GM19467 (cell line): ENCODE results near the gene MED12L.
"Not testable (repeated sequence)": the region's sequence is repeated elsewhere in the genome, so short reads cannot be mapped to it uniquely, and the experiment has no call there.

Experiments used
- ATAC-seq: cut with Tn5 transposase; IDR thresholded peaks from one replicate; pipeline ENCODE4 v1.9.1; 2021; ENCODE audit warnings: mild to moderate bottlenecking, moderate library complexity; ENCODE audit not compliant: unreplicated experiment

MED12L gene

DNA sequence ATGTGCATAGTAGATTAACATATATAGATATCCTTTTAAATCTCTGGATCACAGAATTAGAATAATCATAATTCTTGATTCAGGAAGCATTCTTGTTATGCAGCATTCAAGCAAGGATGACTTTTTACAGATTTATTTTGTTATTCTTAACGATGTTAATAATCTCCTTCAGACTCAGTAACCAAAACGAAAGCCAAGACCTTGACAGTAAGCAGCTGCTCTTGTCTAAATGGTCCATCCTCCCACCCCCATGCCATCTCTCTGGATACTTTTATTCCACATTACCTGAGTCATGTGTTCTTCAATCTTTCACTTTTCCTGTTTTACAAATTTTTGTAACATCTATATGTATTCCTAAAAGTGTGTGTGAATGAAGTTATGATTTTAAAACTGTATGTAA lies 150.9 kb downstream of the MED12L start:
- ATAC-seq: no peak

DNA sequence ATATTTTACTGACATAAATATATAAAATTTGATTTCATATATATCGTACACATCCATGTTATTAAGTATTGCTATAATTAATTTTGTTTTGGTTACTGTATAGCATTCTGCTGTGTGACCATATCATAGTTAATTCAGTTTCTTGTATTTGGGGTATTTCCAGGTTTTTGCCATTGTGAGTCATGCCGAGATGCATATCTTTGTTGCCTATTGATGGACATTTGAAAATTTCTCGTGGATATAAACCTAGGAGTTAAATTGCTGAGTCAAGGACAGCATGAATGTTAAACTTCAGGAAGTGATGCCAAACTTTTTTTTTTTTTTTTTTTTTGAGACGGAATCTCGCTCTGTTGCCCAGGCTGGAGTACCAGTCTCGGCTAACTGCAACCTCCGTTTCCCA lies 151.3 kb downstream of the MED12L start:
- no peak for ATAC-seq

DNA sequence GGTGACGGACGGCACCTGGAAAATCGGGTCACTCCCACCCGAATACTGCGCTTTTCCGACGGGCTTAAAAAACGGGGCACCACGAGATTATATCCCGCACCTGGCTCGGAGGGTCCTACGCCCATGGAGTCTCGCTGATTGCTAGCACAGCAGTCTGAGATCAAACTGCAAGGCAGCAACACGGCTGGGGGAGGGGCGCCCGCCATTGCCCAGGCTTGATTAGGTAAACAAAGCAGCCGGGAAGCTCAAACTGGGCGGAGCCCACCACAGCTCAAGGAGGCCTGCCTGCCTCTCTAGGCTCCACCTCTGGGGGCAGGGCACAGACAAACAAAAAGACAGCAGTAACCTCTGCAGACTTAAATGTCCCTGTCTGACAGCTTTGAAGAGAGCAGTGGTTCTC lies 156.5 kb downstream of the MED12L start:
- not testable (repeated sequence) for ATAC-seq

DNA sequence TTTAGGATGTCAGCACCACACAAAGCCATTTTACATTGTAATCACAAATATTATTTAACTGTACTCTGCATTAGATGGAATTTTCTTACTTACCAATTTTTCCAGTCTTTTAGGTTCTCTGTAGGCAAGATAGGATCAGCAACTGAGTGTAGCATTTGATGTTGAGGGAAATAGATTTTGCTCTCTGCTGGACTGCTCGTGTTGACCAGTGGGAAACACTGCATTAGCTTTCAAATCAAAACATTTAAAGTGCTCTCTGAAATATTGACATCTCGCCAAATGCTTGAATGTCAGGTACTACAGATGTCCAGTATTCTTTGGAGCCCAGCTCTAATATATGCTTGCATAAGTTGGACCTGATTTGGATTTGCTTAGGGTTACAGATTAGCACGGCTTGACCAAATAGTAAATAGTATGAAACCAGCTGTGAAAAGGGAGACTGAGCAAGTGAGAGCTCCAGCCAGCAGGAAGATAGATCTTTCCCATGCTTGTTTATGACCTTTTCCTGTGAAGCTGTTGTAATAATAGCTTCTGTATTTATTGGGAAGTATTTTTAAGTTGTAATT lies 163.4 kb downstream of the MED12L start:
- no peak for ATAC-seq

DNA sequence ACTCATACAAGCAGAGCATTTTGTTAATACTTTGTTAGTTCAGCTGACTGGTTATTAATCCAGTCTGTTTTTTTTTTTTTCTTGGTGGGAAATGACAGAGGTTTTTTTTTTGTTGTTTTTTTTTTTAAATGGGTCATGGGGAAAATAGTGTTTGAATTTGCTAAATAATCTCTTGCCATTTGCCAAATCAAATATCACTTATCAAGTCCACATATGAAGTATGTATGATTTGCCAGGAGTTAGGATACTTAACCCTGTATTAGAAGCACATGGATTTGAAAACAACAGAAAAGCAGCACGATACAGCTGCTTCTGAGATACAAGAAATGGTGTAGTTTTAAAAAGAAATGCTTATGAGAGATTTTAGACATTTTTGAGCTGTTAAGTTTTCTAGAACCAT lies 171.3 kb downstream of the MED12L start:
- ATAC-seq: no peak

DNA sequence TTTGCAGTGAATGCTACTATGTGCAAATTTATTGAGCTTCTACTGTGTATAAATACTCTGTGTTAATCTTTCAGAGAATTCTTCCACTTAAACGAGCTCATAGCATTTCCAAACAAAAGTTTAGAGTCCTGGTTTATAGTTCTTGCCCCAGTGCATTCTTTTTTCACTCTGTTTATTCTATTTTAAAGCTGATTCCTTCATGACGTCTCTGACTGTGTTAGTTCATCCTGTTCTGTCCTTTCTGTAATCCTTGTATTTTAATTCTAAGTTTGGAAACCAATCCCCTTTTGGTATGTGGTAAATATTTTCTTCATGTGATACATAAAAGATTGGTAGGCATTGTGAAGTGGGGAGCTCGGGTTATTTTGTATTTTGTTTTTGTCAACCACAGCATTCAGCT lies 174.2 kb downstream of the MED12L start:
- ATAC-seq: no peak

DNA sequence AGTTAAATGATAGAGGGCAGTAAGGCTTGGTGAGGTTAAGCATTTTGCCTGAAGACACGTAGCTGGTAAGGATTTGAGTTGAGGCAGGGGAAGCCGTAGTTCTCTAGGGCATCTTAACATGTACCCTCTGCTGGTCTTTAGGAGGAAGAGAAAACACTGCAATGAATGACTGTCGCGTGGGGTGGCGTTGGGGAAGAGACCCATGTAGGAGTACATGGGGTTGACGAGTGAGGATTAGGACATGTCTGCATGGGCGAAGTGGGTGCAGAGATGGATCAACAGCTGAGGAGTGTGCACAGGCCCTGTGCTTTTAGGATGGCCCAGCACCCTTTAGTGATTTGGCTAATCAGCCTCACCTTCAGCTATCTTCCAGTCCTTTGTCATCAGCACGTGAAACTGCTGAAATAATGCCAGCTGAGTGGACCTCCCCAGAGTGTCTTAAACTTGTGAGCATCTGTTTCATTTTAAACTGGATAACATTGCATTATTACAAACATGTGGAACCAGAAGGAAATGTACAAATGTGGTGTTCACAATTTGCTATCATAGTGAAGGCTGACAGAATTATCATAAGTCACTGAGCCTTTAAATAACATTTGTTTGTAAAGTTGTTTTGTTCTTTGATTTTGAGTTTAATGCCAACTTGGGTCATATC lies 177.5 kb downstream of the MED12L start:
- ATAC-seq: no peak

DNA sequence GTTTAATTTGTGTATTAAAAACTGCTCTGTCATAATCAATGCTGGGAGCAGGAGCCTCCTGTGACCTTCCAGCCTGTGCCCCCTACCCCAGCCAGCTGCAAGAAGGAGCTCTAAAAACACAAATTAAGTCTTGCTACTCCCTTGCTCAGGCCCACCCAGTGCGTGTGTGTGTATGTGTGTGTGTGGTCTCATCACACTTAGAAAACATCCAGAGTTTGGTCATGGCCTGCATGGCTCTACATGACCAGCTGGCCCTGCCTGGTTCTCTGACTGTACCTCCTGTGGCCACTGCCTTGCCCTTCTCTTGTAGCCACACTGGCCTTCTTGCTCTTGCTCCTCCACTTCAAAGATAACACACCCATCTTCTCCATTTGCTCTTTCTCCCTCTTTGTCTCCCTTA lies 179.1 kb downstream of the MED12L start:
- no peak for ATAC-seq

DNA sequence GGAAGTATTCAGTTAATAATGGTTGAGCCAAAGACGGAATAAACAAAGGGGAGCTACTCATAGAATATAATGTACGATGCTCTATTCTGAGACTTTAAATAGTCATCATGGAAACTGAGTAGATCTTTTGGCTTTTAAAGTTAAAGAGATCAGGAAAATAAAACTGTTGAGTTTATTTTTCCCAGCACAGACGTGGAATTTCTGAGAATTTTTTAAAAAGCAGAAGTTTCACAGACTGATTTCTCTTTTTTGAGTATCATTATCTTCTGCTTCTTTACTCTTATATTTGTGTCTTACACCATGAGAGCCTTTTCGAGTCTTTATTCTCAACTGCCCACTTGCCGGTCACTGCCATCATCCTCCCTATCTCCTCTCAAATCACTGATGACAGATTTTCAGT lies 179.7 kb downstream of the MED12L start:
- ATAC-seq: no peak

DNA sequence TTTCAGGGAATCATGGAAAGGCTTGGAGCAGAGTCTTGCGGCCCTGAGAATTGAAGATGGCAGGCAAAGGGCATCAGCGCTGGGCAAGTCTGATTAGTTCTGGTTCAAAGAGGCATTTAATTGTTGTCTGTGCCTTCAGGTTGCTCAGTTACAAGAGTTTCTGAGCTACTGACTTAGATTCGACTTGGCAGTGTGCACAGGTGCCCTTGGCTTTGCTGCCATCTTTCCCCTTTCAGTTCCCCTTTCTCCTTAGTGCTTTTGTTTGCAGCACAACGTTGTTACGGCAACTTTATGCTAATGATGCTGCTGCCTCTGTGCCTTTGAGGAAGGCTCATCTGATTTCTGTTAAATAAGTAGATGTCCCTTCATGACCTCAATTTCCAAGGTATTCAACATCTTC lies 180.4 kb downstream of the MED12L start:
- peak; percentile 98 for ATAC-seq

DNA sequence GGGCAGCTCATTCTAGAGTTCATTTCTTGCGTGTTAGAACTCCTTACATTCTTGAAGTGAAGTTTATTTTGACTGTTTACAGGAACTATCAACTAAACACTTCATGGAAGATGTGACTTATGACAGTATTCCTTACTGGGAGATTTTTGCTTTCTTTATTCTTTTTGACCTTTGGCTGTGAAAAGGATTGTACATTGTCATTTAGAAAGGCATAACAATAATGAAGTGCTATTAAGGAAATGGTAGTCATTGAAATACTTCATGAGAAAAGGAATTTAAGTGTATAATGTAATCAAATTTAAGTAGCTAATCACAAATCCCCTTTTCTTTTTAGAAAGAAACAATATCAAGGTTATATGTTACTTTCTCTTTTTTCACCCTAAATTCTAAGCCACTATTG lies 181.6 kb downstream of the MED12L start:
- no peak for ATAC-seq

DNA sequence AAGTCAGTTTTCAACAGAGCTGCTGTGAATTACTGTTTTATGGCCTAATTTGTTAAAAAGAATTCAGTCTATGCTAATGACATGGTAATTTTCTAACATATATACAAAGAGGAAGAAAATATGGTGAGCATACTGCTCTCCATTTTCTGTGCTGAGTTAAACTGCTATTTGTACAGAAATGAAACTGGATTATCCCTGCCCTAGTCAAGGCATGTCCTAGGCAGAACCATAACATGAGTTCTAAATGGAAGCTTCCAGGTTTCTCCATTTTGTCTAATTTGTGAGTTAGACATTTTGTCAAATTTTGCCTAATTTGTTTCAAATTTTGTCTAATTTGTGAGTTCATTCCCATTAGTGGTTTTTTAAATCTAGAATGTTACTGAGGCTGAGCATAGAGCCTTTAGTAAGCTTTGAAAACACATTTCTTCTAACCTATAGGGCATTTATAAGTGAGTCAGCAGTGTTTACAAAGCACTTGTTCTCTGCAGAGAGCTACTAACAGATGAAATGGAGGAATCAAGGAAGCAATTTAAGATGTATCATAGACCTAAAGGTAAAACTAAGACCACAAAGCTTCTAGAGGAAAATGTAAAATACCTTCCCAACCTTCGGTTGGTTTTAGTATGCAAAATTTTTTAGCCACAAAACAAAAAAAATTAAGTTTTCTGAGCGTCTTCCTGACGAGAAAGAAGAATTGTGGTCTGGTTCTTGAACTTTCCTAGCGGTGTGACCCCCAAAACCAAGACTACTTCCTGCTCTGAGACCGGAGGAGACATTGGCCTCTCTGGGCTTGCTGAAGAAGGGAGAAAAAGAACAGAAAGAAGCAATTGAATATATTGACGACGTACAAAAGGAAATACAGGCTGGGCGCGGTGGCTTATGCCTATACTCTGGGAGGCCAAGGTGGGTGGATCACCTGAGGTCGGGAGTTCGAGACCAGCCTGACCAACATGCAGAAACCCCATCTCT lies 183.1 kb downstream of the MED12L start:
- ATAC-seq: peak; percentile 45

DNA sequence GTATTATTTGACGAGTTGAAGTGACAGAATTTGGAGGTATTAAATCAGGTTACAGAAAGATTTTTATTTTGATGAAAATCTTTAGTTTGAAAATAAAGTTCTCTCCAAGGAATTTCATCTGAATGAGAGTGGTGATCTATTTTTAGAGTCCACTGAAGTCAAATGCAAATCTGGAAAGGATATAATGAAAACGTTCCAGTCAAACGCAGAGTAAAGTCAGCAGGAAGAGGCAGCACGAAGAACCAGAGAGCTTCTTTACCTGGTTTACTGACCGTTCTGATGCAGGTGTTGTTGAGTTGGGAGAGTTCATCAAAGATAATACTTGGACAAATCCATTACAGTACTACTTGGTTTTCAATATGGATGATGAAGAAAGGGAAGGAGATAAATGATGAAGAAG lies 184.2 kb downstream of the MED12L start:
- ATAC-seq: no peak

DNA sequence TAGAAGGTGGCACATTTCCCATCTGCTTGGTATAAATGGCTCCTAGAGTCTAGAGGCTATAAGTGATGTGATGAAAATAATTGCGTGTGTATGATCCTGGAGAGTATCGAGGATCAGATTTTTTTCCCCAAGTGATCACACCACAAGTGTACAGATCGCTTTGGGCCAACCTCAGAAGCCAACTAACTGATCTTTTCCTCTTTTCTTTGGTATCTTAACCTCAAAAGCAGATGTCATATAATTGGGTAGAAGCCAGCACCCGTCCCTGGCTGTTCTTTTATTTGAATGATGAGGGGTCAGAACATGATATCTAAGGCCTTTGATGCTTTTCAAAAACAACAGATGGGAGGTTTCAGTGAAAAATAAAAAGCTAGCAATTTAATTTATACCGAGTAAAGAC lies 189.6 kb downstream of the MED12L start:
- no peak for ATAC-seq

DNA sequence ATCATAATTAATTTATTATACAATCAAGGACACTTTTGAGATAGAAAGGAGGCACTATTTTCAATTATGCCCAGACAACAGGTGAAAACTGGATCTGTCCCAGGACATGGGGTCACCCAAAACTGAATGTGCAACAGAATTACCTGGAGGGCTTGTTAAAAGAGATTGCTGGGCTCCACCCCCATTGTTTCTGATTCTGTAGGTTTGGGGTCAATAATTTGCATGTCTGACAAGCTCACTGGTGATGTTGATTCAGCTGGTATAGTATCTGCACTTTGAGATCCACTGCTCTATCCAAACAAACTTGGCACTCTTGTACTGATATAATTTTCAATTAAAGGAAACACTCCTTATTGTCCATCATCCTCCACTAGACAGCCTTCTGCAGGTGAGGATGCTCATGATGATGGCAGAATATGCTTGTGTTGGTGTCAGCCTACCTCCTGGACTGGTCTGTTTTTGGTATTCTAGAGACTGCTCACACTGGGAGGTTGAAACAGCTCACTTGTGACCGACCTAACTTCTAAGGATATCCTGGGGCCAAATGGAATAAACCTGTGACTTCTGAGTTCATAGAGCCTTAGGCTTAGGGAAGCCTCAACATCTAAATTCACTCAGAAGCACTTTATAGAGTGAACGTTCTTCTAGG lies 190.7 kb downstream of the MED12L start:
- no peak for ATAC-seq

DNA sequence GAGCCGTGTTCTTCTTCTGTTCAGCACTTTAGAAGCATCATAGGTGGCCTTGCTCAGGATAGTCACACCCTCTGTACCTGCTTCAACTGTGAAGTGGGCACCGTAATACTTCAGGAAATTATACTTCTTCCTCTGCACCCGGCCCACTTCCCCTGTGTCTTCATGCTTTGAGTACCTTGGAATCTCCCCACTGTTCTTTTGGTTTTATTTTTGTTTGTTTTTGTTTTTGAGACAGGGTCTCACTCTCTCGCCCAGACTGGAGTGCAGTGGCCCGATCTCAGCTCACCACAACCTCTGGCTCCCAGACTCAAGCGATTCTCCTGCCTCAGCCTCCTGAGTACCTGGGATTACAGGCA lies 191.2 kb downstream of the MED12L start:
- ATAC-seq: no peak

DNA sequence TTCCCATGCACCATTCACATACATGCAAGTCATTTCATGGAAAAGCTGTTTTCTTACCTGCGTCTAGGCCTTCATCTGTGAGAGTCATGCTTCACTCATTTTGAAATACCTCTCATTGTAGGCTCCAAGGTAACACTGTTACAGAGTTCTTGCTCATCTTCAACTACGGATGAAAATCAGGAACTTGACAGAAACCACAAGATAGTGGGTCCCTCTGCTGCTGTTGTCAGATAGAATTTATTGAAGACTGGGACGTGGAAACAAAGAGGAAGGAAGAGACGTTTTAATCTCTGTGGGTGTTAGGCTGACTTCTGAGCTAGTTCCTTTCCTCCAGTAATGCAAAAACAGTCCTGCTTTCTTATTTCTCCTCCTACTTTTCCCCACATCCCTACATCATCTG lies 192.8 kb downstream of the MED12L start, which contains the start of gene P2RY14:
P2RY14 (minus strand) TSS at position 313 of the 400 bp plus-strand sequence. CDS start 64,226 bp downstream, outside the sequence.
- no peak for ATAC-seq

DNA sequence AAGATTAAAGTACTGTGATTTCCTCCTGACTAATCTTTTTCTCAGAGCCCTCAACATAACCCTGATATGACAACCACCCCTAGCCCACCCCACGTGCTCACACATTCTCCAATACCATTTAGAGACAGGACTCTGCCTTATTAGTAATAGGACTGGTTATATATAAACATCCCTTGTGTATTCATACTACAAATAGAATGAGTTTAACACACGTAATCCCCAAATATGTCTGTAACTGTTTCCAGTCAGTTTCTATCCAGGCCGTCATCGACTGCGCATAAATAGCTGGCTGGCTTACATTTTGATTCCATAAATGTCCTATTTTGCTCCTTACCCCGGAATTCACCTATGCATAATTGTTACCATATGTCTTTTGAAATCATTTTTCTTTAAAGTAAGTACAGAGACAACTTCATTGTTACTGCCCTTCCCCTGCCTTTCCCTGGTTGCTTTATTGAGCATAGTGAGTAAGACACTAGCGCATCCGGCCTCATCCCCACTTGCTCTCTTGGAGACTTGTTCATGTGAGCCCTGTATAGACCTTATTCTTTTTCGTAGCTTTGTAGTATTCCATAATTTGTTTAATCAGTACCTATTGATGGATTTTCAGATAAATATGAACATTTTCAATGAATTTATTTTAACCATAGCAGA lies 196.3 kb downstream of the MED12L start:
- ATAC-seq: no peak

DNA sequence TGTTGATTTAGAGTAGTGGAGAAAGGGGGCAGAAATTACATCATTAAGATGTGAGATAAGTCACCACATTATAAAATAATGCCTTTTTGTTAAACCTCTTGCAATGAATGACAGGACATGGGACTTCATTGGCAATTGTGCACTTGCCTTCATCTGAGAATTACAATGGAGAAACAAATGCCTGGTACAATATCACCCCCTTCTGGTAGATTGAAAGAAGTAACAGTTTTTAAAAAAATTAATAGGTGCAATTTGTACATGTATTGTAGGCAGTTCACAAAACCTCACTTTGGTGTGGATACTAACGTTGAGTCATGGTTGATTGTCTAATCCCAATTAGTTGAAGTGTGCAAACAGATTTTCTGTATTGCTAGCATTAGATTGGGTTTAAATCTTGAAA lies 197.5 kb downstream of the MED12L start:
- ATAC-seq: no peak

DNA sequence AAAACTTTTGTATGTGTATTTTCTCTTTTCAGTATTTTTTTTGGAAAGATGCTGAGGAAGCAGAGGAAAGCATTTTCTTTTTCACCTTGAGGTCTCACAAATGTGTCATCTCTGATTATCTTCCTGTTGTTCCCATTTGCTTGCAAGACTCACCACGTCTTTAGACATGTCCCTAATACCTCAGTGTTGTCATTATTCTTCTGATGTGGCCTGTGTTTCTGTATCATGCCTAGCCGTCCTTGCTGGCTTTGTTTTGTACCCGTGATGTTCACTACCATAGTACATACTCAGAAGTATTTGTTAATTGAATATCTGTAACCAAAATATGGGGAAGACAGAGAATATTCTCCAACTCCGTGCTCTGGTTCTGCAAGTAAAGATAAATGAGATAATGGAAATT lies 197.9 kb downstream of the MED12L start:
- no peak for ATAC-seq

DNA sequence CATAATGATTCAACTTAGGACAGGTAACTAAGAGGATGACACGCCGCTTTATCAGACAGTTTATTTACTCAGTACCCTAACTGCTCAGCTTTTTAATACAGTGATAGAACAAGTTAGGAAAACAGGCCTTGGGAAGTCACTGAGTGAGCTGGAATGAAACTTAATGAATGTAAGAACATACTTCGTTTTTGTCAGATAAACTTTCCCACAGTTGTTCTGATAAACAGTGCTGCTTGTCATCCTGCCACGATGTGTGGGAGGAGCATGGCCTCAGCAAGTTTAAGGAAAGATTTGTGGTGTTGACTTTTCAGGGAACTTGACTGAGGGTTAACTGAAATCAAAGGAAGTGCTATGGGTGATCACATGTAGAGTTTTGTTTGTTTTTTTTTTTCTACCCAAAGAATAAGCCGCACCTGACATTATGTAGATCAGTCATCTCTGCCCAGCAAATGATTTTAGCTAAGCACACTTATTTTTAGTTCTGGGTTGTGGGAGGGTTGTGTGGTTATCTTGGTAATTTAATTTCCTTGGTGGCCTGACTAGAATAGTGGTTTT lies 198.5 kb downstream of the MED12L start:
- ATAC-seq: no peak
